Measurements from ENCODE around the gene ITIH2. TPM values are rescaled to one million over a fixed set of nuclear protein-coding genes. Genes with fewer than 3 reads are reported as not detected.

Gene ITIH2
- total RNA-seq, 1 experiment from 2014 or later, result 0.57 TPM

DNA sequence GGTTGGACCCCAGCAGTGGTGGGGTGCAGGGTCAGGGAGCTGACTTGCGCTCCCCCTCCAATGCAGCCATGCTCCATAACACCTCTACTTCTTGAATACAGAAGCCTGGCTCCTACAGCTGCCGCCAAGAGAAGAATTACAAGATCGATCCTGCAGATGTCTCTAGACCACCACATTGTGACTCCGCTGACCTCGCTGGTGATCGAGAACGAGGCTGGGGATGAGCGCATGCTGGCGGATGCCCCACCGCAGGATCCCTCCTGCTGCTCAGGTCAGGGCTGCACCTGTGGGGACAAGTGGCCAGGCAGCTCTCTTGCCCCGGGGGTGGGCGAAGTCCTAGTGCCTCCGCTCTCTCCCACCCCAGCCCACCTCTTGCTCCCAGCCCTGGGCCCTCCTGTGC, 31.7 kb downstream of the ITIH2 start:
- no peak overlapping the region for H3K4me2 ChIP-seq (ENCODE audit: low read length)
- TF ChIP-seq ZNF274 (IDR thresholded peaks at IDR 0.05; ENCODE audit: low read depth, low read length) (no peak), MAX (IDR thresholded peaks at IDR 0.05) (no peak), SIN3A (IDR thresholded peaks at IDR 0.05; ENCODE audit: low read depth) (no peak), POLR2AphosphoS5 (IDR thresholded peaks at IDR 0.05; ENCODE audit: low read depth, low read length) (no peak), FOSL1 (IDR thresholded peaks at IDR 0.05; ENCODE audit: low read depth) (no peak), EZH2phosphoT487 (IDR thresholded peaks at IDR 0.05; ENCODE audit: borderline replicate concordance) (no peak), SP1 (IDR thresholded peaks at IDR 0.05; ENCODE audit: low read depth) (no peak)
- no peak overlapping the region for H3K9ac ChIP-seq (ENCODE audit: low read length)
- ATAC-seq, result no peak
- DNase-seq (ENCODE audit: low read depth, low spot score), result no peak
- peaks cover 5% of the 10 kb centered on the region; the same call in 1 of the 2 replicates for H3K27me3 ChIP-seq (ENCODE audit: insufficient read depth, low read length)
- ChIA-PET POLR2A (no interaction called here), CTCF (no interaction called here), RAD21 (ENCODE audit: low non-redundant PET in 1 of 2, low total read pairs in 2 of 2, uncharacterized antibody in 2 of 2, unreplicated experiment in 2 of 2) (no interaction called here)
- no peak overlapping the region for H3K4me3 ChIP-seq (replicated peaks in 1 of 2; ENCODE audit: low read depth in 1 of 2, low read length in 2 of 2)
- H3K9me3 ChIP-seq (ENCODE audit: control insufficient read depth in 1 of 2, insufficient read depth in 1 of 2, low read depth in 1 of 2, low read length in 2 of 2), result no peaks in the 10 kb centered on the region
- no peak overlapping the region for H2AFZ ChIP-seq (ENCODE audit: low read depth, low read length, poor library complexity, severe bottlenecking)
- H3K79me2 ChIP-seq (ENCODE audit: insufficient read depth, low read length), result no peaks in the 10 kb centered on the region
- H3K9me2 ChIP-seq (ENCODE audit: insufficient read depth), result no peaks in the 10 kb centered on the region
- H3K27ac ChIP-seq (ENCODE audit: low read depth, low read length), result no peak overlapping the region
- no TSS peak for BruUV-seq (replicated peaks)
- no peaks in the 10 kb centered on the region for H3K4me1 ChIP-seq (ENCODE audit: control insufficient read depth in 1 of 2, insufficient read depth in 2 of 2, low read length in 2 of 2)
- no peaks in the 10 kb centered on the region for H3K36me3 ChIP-seq (ENCODE audit: control insufficient read depth in 1 of 2, insufficient read depth in 2 of 2, low read length in 2 of 2)
- intact Hi-C loops (cut with micrococcal nuclease), result no loop called here
- H4K20me1 ChIP-seq (ENCODE audit: insufficient read depth), result no peaks in the 10 kb centered on the region

DNA sequence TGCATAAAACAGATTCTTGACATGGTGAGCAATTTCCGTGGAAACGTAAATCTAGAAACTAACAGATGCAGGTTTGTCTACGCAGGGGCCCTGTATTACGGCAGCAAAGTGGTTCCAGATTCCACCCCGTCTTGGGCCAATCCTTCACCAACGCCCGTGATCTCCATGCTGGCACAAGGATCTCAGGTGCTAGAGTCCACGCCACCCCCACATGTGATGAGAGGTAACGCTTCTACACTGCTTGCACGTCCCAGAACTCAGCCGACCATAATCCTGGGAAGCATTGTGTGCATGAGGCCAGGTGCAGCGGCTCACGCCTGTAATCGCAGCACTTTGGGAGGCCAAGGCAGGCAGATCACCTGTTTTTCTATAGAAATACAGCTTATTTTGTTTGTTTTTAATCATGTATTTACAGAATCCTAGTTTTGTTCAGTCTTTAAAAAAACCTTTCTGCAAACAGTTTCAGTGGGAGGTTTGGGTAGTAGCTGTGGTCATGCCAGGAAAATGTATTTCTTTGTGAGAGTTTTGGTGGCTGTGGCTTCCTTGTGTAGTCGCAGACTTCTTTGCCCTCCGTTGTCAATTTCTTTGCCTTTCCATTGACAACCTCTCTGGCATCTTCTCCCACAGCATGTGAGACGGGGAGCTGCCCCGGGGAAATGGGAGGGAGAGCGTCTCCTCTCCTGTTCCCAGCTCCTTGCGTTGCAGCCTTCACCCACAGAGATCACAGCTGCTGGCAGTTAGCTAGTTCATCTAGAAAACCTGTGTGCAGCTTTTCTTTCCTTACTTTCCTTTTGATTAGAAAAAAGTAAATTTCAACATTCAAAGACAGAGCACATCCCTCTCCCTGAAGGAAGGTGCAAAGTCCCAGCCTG, 35.7 kb downstream of the ITIH2 start:
- H3K9me2 ChIP-seq (ENCODE audit: insufficient read depth), result no peaks in the 10 kb centered on the region
- no TSS peak for BruUV-seq (replicated peaks)
- no peak overlapping the region for H3K4me3 ChIP-seq (replicated peaks in 1 of 2; ENCODE audit: low read depth in 1 of 2, low read length in 2 of 2)
- CTCF ChIA-PET, result interaction anchor here (0.9 to 1.2 kb wide), 2 partner anchors 18 to 52 kb away, joined by 3 read pairs; no protein-coding TSS in a partner anchor
- H3K36me3 ChIP-seq (ENCODE audit: control insufficient read depth in 1 of 2, insufficient read depth in 2 of 2, low read length in 2 of 2), result no peaks in the 10 kb centered on the region
- H3K9ac ChIP-seq (ENCODE audit: low read length), result no peak overlapping the region
- H4K20me1 ChIP-seq (ENCODE audit: insufficient read depth), result no peaks in the 10 kb centered on the region
- no peaks in the 10 kb centered on the region for H3K9me3 ChIP-seq (ENCODE audit: control insufficient read depth in 1 of 2, insufficient read depth in 1 of 2, low read depth in 1 of 2, low read length in 2 of 2)
- H2AFZ ChIP-seq (ENCODE audit: low read depth, low read length, poor library complexity, severe bottlenecking), result no peak overlapping the region
- no peaks in the 10 kb centered on the region for H3K4me1 ChIP-seq (ENCODE audit: control insufficient read depth in 1 of 2, insufficient read depth in 2 of 2, low read length in 2 of 2)
- no peak overlapping the region for H3K27ac ChIP-seq (ENCODE audit: low read depth, low read length)
- H3K79me2 ChIP-seq (ENCODE audit: insufficient read depth, low read length), result no peaks in the 10 kb centered on the region
- intact Hi-C loops (cut with micrococcal nuclease), result no loop called here
- no peak for ATAC-seq
- H3K27me3 ChIP-seq (ENCODE audit: insufficient read depth, low read length), result no peaks in the 10 kb centered on the region
- TF ChIP-seq EZH2phosphoT487 (IDR thresholded peaks at IDR 0.05; ENCODE audit: borderline replicate concordance) (no peak), CEBPB (IDR thresholded peaks at IDR 0.05; ENCODE audit: low read depth) (no peak)
- RAD21 ChIA-PET (ENCODE audit: low non-redundant PET in 1 of 2, low total read pairs in 2 of 2, uncharacterized antibody in 2 of 2, unreplicated experiment in 2 of 2), result no interaction called here
- no peak for DNase-seq (ENCODE audit: low read depth, low spot score)
- POLR2A ChIA-PET, result no interaction called here
- H3K4me2 ChIP-seq (ENCODE audit: low read length), result no peak overlapping the region

Data from HCT116 (cell line).